ENCODE data around the gene ASCC1. TPM values are rescaled to one million over a fixed set of nuclear protein-coding genes. Genes with fewer than 3 reads are reported as not detected.
A peak's percentile ranks its signal among the peaks of the same experiment; 100 is the strongest.

ASCC1 gene
- total and polyA plus RNA-seq, 2 of the 13 experiments (the other 11 are each of a cell fraction or from before 2014, with no cell fraction given) = 21.6 to 30.1 TPM

DNA sequence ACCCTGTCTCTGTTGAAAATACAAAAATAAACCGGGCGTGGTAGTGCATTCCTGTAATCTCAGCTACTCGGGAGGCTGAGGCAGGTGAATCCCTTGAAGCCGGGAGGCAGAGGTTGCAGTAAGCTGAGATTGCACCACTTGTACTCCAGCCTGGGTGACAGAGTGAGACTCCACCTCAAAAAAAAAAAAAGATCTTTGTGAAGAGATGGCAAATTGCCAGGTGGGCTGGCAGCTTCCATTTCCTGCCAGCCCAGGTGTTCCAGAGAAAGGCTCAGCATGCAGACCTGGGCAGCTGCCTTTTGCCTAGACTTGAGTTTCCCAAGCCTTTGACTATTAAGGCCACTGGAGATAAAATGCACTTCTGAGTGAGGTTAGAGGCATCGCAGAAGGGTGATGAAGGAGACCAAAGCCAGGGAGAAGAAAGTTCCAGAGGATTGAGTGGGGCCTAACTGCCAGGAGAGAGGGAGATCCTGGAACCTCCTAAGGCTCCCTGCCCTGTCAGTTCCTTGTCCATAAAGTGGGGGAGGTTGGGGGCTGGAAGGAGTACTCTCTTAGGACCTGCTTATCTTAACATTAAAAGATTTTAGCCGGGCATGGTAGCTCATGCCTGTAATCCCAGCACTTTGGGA is 47.7 kb upstream of the ASCC1 start (continued):
- TF ChIP-seq EP300 (IDR thresholded peaks at IDR 0.05; ENCODE audit: low read depth in 2 of 2, low read length in 2 of 2) (peak in 1 of 2 experiments; percentile 41; a peak in 2 of 4 replicates), EP300 (CRISPR knock-in tag; IDR thresholded peaks at IDR 0.05; ENCODE audit: borderline replicate concordance) (no peak), ZNF782 (CRISPR knock-in tag; IDR thresholded peaks at IDR 0.05; ENCODE audit: borderline replicate concordance) (no peak), ZNF143 (CRISPR knock-in tag; IDR thresholded peaks at IDR 0.05) (no peak), MED8 (CRISPR knock-in tag; IDR thresholded peaks at IDR 0.05; ENCODE audit: insufficient replicate concordance) (peak; percentile 40), GATAD1 (CRISPR knock-in tag; IDR thresholded peaks at IDR 0.05) (no peak), ZNF75D (CRISPR knock-in tag; IDR thresholded peaks at IDR 0.05; ENCODE audit: borderline replicate concordance) (no peak), YY1 (IDR thresholded peaks at IDR 0.05; ENCODE audit: insufficient read depth, insufficient replicate concordance, low read depth, low read length) (peak; percentile 33), MAFK (conservative IDR thresholded peaks at IDR 0.05 in 1 of 2, IDR thresholded peaks at IDR 0.05 in 1 of 2; ENCODE audit: low read length in 2 of 2) (no peak), ZNF292 (CRISPR knock-in tag; IDR thresholded peaks at IDR 0.05; ENCODE audit: borderline replicate concordance, low read depth) (peak; percentile 71), ZNF678 (CRISPR knock-in tag; IDR thresholded peaks at IDR 0.05) (no peak), GABPB1 (CRISPR knock-in tag; IDR thresholded peaks at IDR 0.05) (0 out of 2 replicates have a peak, but pooled peaks have one; percentile 28), POLR2G (IDR thresholded peaks at IDR 0.05; ENCODE audit: low read depth, low read length) (peak; percentile 55; the same call in 1 of the 2 replicates), MEIS2 (CRISPR knock-in tag; IDR thresholded peaks at IDR 0.05) (no peak), ZNF33A (CRISPR knock-in tag; IDR thresholded peaks at IDR 0.05; ENCODE audit: borderline replicate concordance) (peak; percentile 70; the same call in 1 of the 2 replicates), NR3C1 (CRISPR knock-in tag; IDR thresholded peaks at IDR 0.05) (no peak), MED1 (CRISPR knock-in tag; IDR thresholded peaks at IDR 0.05) (peak; percentile 82), ATF7-NPFF (CRISPR knock-in tag; IDR thresholded peaks at IDR 0.05; ENCODE audit: low read depth) (0 out of 2 replicates have a peak, but pooled peaks have one; percentile 24), RFX3 (CRISPR knock-in tag; IDR thresholded peaks at IDR 0.05) (no peak)
- TF ChIP-seq, protein P1, sequence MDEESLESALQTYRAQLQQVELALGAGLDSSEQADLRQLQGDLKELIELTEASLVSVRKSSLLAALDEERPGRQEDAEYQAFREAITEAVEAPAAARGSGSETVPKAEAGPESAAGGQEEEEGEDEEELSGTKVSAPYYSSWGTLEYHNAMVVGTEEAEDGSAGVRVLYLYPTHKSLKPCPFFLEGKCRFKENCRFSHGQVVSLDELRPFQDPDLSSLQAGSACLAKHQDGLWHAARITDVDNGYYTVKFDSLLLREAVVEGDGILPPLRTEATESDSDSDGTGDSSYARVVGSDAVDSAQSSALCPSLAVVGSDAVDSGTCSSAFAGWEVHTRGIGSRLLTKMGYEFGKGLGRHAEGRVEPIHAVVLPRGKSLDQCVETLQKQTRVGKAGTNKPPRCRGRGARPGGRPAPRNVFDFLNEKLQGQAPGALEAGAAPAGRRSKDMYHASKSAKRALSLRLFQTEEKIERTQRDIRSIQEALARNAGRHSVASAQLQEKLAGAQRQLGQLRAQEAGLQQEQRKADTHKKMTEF (CRISPR knock-in tag; IDR thresholded peaks at IDR 0.05) = no peak
- TF ChIP-seq, protein P2, sequence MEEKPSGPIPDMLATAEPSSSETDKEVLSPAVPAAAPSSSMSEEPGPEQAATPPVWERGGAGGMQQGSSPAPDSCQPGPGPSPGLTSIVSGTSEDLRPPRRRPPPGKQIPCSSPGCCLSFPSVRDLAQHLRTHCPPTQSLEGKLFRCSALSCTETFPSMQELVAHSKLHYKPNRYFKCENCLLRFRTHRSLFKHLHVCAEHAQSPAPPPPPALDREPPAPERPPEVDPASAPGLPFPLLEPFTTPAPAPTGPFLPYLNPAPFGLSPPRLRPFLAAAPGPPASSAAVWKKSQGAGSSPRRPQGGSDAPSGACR (CRISPR knock-in tag; IDR thresholded peaks at IDR 0.05) = no peak
- TF ChIP-seq, protein P3, sequence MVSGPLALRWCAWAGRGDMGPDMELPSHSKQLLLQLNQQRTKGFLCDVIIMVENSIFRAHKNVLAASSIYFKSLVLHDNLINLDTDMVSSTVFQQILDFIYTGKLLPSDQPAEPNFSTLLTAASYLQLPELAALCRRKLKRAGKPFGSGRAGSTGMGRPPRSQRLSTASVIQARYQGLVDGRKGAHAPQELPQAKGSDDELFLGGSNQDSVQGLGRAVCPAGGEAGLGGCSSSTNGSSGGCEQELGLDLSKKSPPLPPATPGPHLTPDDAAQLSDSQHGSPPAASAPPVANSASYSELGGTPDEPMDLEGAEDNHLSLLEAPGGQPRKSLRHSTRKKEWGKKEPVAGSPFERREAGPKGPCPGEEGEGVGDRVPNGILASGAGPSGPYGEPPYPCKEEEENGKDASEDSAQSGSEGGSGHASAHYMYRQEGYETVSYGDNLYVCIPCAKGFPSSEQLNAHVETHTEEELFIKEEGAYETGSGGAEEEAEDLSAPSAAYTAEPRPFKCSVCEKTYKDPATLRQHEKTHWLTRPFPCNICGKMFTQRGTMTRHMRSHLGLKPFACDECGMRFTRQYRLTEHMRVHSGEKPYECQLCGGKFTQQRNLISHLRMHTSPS (CRISPR knock-in tag; IDR thresholded peaks at IDR 0.05; ENCODE audit: low read depth) = peak; percentile 46; the same call in 1 of the 2 replicates
- TF ChIP-seq, protein P4, sequence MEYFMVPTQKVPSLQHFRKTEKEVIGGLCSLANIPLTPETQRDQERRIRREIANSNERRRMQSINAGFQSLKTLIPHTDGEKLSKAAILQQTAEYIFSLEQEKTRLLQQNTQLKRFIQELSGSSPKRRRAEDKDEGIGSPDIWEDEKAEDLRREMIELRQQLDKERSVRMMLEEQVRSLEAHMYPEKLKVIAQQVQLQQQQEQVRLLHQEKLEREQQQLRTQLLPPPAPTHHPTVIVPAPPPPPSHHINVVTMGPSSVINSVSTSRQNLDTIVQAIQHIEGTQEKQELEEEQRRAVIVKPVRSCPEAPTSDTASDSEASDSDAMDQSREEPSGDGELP (IDR thresholded peaks at IDR 0.05; ENCODE audit: borderline replicate concordance, low read depth) = peak; percentile 74; the same call in 1 of the 2 replicates
- TF ChIP-seq, protein P5, sequence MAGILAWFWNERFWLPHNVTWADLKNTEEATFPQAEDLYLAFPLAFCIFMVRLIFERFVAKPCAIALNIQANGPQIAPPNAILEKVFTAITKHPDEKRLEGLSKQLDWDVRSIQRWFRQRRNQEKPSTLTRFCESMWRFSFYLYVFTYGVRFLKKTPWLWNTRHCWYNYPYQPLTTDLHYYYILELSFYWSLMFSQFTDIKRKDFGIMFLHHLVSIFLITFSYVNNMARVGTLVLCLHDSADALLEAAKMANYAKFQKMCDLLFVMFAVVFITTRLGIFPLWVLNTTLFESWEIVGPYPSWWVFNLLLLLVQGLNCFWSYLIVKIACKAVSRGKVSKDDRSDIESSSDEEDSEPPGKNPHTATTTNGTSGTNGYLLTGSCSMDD (CRISPR knock-in tag; IDR thresholded peaks at IDR 0.05) = no peak

Measured in HepG2 (cell line).